H1 (cell line): ENCODE results near the gene SLC38A2.

Experiments
- CBX8 ChIP-seq: fragments of 300-800, 300-1000 bp; sonication (generic); IDR thresholded peaks from 2 replicates; pipeline ENCODE4 v1.7.1; 2016; ENCODE audit warnings: low read depth, low read length, borderline replicate concordance
- POLR2A ChIP-seq, 2 experiments: IDR thresholded peaks; 1 replicate in 1 of 2; 2 replicates in 1 of 2; pipeline ENCODE4 v1.6.1; 2011; ENCODE audit warnings: low read depth in 2 of 2, low read length in 2 of 2, mild to moderate bottlenecking in 2 of 2; ENCODE audit errors: control extremely low read depth in 1 of 2
- SAP30 ChIP-seq: fragments of 300-600 bp; sonication (generic); IDR thresholded peaks from 2 replicates; pipeline ENCODE4 v1.7.1; 2012; ENCODE audit warnings: low read length, moderate library complexity, mild to moderate bottlenecking, inconsistent platforms; ENCODE audit not compliant: insufficient read depth, insufficient replicate concordance
- TAF1 ChIP-seq: IDR thresholded peaks from 2 replicates; pipeline ENCODE4 v1.6.1; 2011; ENCODE audit warnings: mild to moderate bottlenecking, low read depth, low read length
- TAF7 ChIP-seq: optimal IDR thresholded peaks from 2 replicates; pipeline ENCODE3; 2011; ENCODE audit warnings: low read depth, mild to moderate bottlenecking, inconsistent platforms, low read length, moderate library complexity, borderline replicate concordance
- TBP ChIP-seq: IDR thresholded peaks from 2 replicates; pipeline ENCODE4 v1.6.1; 2011; ENCODE audit warnings: low read depth, low read length, improper control_type of control experiment
- TF ChIP-seq, protein P1 (sequence below), 3 experiments: IDR thresholded peaks; 1 replicate in 2 of 3; 2 replicates in 1 of 3; pipeline versions ENCODE4 v1.5.1 to v1.6.1; 2011; ENCODE audit warnings: low read length in 3 of 3, mild to moderate bottlenecking in 3 of 3, inconsistent platforms in 2 of 3, low read depth in 1 of 3, moderate library complexity in 1 of 3; ENCODE audit not compliant: insufficient read depth in 1 of 3; ENCODE audit errors: control extremely low read depth in 1 of 3

DNA sequence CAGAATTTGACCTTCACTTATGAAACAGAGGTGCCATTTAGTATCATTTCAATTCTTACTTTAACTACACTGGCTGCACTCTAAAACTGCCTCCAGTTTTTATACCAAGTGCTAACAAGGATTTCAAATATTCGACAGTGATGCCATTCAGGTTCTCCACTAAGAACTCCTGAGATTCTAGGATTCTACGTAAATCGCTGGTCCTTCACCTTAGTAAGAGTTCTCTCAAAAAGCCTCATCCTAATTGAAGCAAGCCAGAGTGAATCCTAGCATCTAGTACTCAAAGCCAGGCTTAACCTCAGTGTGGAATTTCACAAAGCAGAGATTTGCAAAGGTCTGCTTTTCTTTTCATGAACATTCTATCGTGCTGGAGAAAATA, 3.5 kb downstream of the SLC38A2 start:
- TF ChIP-seq TAF7, result no peak
- TF ChIP-seq CBX8, result no peak
- TF ChIP-seq, protein P1, sequence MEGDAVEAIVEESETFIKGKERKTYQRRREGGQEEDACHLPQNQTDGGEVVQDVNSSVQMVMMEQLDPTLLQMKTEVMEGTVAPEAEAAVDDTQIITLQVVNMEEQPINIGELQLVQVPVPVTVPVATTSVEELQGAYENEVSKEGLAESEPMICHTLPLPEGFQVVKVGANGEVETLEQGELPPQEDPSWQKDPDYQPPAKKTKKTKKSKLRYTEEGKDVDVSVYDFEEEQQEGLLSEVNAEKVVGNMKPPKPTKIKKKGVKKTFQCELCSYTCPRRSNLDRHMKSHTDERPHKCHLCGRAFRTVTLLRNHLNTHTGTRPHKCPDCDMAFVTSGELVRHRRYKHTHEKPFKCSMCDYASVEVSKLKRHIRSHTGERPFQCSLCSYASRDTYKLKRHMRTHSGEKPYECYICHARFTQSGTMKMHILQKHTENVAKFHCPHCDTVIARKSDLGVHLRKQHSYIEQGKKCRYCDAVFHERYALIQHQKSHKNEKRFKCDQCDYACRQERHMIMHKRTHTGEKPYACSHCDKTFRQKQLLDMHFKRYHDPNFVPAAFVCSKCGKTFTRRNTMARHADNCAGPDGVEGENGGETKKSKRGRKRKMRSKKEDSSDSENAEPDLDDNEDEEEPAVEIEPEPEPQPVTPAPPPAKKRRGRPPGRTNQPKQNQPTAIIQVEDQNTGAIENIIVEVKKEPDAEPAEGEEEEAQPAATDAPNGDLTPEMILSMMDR (IDR thresholded peaks at IDR 0.05; ENCODE audit: control extremely low read depth in 1 of 3, insufficient read depth in 1 of 3, low read depth in 1 of 3, low read length in 3 of 3), result no peak
- TF ChIP-seq TBP, result no peak
- no peak for TF ChIP-seq TAF1
- TF ChIP-seq SAP30, result no peak
- TF ChIP-seq POLR2A (IDR thresholded peaks at IDR 0.05; ENCODE audit: control extremely low read depth in 1 of 2, low read depth in 2 of 2, low read length in 2 of 2), result peak in 1 of 2 experiments; percentile 49; a peak in 1 of 3 replicates
